Measurements from ENCODE around the gene DCX.
A peak's percentile ranks its signal among the peaks of the same experiment; 100 is the strongest.

The DCX gene

DNA sequence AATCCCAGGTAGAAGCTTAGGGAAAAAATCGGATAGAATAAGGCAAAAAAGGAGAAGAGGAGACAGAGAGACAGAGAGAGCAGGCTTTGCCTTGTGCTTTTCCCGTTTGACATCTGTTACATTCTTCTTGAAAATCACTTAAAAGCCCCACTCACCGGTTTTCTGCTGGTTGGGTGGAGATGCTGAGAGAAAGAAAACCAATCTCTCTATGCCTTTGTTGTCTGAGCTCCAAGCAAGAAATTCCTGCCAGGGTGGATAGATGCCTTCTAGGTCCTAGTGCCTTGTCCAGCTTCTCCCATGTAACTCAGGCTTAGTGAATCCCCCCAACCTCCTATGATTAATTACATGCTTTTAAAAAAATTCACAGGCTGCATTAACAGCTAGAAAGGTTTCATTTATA lies at the start of gene DCX:
Gene DCX (minus strand): TSS at position 210 of the 400 bp plus-strand sequence. CDS start 1,794 bp downstream, outside the sequence.
- peak; percentile 3 for DNase-seq

DNA sequence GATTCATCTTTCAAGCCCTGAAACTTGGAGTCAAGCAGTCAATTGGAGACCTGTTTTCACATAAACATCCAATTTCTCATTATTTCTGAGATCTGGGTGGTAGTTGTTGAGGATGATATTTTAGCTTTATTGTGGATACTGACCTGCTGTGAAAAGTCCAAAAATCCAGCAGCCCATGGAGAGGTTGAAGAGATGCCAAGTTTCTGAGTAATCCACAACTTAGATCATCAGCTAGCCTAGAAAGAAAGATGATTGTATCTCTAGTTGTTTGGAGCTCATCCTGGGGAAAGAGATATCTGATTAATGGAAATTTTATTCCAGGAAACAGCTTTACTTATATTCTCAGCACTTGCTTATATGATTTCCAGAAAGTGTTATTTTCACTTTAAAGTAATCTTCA lies 48.6 kb upstream of the DCX start:
- DNase-seq, result no peak

DNA sequence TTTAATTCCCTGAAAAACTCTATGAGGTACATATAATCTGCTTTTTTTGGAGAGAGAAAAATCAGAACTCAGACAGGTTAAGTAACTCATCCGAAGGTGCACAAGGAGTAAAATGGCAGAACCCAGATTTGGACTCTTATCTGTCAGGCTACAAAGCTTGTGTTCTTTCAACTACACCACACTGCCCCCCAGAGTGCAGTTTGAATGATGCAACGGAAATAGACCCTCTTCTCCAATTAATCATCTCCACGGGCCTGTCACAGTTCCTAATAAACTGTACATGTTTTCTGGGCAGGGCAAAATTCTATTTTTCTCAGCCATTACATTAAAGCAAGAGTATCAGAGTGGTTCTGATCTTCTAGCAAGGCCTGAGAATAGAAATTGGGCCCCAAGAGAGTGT lies 35.3 kb upstream of the DCX start:
- peak; percentile 35 for DNase-seq

DNA sequence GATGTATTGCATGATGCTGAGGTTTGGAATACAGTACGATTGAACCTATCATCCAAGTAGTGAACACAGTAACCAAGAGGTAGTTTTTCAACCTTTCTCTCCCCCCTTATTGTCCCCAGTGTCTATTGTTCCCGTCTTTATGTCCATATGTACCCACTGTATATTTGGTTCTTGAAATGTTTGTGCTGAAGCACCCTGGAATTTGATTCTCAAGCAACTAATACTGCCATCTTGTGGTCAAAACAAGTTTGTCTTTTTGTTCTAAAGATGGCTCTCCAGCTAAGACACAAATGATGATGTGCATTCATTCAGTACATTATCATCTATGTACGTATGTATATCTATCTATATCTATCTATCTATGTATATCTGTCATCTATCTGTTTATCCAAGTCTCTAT lies 33.5 kb upstream of the DCX start:
- peak; percentile 43 for DNase-seq

DNA sequence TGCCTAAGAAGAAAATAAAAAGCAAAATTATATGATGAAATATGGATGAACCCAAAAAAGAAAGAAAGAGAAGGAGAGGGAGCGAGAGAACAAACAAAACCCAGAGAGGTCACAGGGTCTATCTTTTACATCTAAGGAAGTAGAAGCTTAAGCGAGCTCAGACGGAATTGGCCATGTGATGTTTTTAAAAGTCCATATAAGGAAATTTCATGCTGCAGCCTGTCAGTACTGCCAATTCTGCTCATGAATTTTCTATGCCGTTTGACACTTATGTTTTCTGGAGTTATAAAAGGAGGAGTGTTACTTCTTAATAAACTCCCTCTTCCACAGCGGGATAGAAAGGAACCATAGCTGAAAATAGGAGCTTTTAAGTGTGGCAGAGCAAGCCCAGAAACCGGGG lies 32.9 kb upstream of the DCX start:
- no peak for DNase-seq

DNA sequence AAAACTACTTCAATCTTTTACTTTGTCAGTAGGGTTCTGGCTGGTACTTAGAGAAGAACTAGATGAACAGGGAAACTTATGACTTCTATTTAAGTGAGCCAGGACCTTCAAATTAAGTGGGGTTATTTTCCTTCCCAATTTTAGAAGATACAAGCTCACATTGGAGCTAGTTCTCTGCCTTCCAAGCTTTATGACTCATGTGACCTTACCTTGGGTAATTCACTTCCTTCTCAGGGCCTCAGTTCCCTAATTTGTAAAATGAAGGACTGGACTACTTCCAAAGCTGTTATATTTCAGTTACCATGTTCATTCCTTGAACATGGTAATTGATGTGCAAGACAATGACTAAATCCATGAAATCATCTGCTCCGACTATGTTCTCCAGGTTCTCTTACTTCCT lies 32.0 kb upstream of the DCX start:
- no peak for DNase-seq

DNA sequence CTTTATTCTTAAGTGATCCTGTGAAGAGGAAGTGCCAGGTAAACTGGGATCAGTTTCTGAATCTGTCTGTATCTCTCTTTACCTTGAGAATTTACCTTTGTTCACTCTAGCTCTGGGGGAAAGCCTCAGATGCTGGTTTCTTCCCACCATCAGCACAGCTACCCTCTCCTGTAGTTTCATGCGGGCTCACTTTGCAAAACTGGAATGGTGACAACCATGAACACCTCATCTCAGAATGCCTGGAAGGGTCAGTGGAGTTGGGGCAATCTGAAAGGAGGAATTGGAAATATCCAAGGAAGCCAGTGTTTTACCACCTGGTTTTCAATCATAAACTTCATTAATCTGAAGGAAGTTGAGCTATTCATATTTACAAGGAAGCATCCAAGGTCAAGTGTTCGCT lies 30.8 kb upstream of the DCX start:
- DNase-seq, result no peak

DNA sequence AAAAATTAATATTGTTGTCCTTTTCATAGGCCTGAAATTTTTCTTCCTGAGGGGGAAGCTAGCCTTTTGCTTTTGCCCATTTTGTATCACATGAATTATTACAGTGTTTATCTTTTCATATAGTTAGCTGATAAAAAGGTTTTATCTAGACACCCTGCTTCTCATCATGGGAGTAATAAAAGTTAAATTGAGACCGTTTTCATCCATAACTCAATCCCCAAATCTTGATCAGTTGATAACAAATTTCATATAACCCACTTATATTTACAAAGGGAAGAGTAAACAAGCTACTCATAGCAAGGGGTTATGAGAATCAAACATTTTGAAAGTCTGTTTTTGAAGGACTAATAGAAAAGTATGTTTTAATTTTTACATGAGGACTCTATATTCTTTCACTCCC lies 23.5 kb upstream of the DCX start:
- no peak for DNase-seq

DNA sequence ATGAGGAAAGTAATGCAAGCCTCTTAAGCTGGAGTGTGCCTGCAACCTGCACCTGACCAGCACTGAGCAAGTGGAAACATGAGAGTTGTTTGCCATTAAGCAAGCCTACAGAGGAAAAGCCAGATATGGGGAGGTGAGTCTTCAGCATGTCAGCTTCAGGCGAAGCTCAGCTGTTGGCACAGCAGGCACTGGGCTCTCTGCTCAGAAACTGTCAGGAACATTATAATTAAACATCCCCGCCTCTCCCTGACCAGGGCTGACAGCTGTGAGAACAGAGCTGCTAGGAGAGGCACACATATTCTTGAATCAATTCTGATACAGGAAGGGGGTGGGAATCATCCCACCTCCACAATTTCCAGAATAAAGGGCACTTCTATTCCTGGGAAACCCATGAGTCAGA lies 19.0 kb upstream of the DCX start:
- no peak for DNase-seq

DNA sequence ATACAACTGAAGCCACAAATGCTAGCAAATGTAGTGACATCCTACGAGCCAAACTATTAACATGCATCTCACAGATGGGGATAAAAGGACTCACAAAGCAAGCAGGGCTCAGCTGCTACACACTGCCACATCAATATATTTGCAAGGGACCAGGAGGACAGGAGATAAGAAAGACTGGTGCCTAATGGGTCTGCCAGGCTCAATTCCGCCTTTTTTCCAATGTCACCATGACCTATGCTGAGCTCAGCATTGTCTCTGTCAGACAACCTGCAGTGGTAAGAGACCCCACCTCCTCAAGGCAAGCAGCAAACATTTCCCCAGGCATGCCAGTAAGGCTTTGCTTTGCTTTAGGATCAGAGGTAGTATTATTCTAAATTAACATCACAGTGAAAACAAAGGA lies 435 bp downstream of the DCX start:
- DNase-seq, result no peak

DNA sequence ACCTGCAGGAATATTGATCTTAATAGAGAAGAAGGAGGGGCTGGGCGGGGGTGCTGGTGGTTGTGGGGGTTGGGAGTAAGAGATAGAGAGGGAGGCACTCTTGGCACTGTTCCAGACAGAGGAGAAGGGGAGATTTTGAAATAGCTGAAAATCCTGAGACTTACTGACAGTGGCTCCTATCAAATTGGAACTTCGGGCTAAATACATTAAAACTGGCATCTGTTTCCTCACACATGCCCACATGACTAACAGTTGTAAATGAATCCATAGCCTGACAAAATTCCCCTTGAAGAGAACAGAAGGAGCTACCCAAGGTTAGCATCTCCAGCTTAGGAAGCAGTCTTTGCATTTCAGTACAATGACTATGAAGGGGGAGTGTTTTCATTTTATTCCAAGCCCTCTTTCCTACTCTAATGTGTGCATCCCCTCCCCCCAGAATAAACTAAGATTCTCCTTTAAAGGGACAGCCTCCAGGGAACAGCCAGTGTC lies 1.4 kb downstream of the DCX start:
- DNase-seq, result no peak

DNA sequence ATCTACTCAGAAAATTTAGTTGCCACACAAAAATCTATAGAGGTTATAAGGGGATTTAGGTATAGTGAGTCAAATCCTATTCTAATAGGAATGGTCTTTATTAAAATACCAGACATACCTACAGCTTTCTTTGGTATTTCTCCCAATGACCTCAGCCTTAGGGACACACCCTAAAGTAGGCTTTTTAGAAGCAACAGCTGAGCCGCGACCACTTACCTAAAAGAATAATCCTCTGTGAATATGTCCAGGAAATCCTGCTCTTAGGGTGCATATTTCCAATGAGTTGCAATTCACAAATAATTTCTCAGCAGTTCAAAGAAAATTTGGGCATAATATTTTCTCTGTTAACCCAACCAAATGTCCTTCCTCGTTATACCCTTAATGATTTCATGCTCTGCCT lies 2.7 kb downstream of the DCX start:
- no peak for DNase-seq

DNA sequence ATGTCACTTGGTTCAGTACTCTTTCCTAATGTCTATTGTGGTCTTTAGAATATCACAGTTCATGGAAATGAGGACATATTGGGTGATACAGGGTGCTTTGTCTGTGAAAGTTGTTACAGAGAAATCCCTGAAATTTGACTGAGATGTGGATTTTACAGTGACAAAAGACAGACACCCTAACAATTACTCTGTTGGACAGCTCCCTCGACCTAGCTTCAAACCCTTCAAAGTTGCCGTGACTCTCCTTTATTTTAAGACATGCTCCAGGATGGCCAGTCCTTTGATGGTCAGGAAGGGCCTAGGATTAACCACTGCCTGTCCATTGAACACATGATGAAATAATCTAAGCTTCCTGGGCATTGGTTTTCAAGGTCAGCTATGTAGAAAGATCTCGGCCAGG lies 4.0 kb downstream of the DCX start:
- DNase-seq, result no peak

DNA sequence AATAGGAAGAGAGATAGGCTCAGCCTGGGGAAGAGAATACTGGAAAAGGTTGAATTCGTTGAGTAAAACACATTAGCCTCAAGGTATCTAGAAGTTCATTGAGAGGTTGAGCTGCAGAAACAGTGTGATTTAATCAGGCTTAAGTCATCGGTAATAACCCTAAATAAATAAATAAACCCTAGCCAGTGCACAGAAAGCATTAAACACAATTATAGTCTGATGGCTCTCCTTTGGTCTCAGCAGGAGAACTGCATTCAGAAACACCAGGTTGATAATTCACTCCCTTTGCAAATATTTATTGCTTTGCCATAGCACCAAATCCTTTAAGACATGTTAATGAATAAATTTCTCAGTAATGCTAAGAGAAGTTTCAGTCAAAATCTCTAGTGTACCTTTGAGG lies 9.6 kb downstream of the DCX start:
- no peak for DNase-seq

DNA sequence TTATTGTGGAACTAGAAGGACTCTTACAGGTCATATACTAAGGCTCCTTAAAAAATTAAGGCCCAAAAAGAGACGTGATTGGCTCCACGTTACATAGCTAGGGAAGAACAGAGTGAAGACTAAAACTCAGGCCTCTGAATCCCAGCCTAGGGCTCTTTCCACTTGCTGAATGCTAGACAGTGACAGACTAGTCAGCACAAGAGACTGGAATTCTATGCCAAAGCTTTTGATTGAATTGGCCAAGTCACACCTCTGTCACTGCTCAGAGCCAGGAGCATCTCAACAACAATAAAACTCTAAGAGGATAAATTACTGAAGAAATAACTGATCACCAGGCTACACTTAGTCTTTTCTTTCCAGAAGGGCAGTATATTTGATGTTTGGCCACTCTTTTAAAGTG lies 16.8 kb downstream of the DCX start:
- DNase-seq, result no peak

DNA sequence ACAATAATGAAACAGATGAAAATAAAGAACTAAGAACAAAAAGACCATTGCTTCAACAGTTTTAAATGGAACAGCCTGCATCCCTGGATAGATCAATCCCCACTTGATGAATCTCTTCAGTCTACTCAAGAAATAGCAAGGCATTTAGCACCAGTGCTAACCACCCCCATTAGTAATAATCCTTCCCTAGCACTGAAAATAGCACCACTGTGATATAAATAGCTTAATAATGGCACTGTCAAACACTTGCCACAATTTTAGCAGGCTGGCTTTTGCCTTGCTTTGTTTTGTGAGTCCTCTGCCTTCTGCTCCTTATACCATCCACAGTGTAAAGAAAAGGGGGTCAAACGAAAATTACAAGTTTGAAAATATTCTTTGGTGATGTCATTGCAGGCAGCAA lies 17.4 kb downstream of the DCX start:
- no peak for DNase-seq

DNA sequence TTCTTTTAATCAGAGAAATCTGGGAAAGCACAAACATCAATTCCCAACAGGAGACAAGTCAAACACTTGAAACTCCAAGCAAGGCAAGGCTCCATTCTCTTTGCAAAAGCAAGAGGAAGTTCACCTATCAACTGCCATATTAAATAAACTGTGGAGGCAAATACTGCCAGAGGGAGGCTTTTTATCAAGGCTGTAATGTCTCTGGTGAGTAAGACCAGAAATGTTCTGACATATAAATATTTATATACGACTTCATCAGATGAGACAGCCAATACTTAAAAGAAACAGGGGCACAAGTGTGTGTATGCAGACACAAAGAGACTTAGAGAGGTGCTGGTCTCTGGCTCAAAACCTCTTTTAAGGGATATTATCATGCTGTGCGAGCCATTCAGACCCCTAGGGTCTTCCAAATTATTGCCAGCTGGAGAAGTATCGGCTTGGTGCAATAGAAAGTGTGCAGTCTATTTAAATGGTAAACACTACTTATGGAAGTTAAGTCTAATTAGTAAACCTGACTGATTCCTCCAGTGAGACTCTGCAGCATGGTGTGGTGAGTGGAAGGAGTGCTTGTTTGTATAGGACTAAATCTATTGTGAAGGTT lies 24.4 kb downstream of the DCX start:
- DNase-seq, result no peak

DNA sequence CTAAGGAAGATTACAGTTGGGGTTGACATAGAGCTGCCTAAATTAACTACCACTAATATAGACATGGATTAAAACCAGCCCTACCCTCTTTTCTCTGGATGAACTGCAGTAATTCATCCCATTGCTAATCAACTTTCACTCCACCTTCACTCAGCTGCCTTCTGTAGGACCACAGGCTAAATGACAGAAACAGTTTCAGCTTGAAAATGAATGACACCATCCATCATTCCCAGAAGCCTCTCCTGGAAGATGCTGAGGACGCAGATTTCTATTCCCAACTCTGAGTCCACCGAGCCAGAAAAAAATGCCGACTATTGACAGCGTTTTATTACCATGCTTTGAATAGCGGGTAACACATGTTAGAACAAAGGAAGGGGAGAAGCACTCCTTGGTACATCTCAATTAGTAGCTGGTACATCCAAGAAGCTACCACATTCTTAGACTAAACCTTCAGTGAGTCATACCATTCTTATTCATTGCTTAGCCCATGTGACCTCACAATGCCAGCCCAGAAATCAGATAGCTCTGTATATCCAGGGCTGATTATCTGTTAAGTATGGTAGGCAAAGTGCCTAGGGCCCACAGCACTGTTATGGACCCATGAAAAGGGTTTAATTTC lies 25.3 kb downstream of the DCX start:
- DNase-seq, result no peak

DNA sequence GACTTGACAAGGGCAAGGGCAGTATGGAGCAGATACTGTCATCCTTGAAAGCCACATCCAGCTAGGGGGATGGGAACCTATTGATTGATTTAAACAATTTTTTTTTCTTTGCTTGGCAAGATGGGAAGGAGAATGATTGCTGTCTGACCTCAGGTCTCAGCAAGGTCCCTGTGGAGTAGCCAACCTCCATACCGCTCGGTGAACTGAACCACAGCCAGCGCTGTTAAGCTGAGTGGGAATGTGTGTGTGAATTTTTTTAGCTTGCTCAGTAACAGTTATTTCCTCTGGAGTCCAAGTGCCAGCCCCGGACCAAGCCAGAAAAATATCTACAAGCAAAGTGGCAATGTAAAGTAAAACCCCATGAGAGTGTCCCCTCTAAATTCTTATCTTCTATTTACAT lies 25.9 kb downstream of the DCX start:
- DNase-seq, result no peak

DNA sequence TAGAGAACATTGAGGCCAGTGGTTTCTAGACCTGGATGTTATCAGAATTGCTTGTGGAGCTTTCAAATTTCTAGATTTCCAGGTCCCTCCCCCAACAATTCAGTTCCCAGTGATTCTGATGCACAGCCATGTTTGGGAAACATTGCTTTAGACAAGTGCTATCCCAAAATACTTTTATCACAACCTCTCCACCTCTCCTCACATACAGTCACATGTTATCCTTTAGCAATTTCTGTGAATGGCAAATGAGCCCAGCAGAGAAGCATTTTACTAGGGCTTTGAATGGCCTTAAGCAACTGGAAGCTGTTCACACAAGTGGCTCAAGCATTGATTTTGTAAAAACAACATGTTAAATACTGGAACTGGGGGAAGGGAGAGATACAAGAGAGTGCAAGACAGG lies 29.7 kb downstream of the DCX start:
- DNase-seq, result no peak

DNA sequence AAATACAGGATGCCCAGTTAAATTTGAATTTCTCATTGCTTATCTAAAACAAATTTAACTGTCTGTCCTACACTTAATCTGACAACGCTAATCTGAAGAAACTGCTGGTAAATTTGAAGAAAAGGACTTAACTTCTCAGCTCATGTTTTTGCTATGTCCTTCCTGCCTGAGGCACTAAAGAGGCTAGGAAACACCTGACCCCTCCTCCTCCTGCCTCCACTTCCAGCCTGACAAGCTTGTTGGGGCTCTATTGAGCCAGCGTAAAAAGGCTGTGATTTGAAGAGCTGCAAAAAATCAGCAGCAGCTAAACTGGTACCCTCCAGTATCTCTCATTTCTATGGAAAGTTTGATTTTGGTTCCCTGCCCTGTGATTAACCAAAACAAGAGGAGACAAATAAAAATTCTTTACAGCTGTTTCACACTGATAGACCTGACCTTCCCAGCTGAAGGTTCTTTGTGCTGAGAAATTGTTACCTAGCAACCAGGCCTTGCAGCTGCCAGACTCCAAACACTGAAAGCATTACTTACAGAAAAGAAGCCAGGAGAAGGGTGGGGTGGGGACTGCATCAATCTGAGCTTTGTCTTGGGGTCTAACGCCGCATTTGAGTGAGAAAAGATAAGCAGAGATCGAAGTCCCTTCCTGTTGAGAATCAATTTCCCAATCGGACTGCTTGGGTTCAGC lies 35.0 kb downstream of the DCX start:
- no peak for DNase-seq

DNA sequence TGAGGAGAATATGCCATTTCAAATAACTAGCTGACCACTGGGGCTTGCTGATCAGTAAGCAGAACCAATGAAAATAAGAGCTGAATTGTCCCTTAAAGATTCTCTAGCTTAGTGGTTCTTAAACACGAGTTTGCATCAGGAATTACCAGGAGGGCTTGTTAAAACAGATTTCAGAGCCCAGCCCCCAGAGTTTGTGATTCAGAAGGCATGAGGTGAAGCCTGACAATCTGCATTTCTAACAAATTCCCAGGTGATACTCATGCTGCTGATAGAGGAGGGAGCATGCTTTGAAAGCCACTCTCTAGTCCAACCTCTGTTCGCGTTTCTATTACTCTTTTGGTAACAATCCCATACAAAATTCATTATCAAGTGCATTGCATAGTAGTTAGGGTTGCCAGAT lies 35.5 kb downstream of the DCX start:
- DNase-seq, result no peak

DNA sequence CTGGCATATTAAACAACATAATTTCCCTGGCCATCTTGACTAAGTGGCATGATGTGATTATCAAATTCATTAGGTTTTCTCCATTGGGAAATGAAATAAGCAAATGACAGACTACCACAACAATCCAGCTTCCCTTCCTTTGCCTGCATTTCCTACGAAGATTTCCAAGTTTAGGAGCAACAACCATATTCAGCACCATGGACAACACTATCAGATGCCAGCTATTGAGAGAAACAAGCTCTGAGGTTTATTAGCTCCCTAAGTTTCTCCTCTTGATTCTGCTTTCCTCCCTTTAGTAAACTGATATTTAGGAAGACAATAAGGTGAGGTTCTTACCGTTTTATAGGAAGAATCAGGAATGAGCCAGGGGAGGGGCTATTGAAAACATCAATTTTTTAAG lies 36.2 kb downstream of the DCX start:
- DNase-seq, result no peak

DNA sequence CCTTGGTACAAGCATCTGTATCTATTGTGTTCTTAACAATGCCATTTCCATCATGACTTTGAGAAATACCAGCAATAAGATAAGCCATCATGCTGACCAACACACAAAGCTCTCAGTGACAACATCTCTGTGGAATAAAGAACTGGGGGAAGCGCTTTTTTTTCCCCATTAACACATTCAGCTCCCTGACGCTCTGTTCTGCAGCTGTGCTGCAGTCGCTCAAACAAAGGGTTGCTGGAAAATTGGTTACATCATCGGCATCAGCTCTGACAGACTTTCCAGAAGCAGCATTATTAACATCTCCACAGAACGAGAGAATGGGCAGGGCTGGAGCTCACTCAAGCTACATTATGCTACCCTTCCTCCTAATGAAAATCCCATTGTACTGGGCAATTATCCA lies 39.9 kb downstream of the DCX start:
- DNase-seq, result no peak
